ENCODE measurements around the gene SGPP2. TPM values are rescaled to one million over a fixed set of nuclear protein-coding genes. Genes with fewer than 3 reads are reported as not detected.

The SGPP2 gene
- total and polyA plus RNA-seq, 2 donors (not counting 3 experiments of a cell fraction or from before 2014, with no cell fraction given): not detected

DNA sequence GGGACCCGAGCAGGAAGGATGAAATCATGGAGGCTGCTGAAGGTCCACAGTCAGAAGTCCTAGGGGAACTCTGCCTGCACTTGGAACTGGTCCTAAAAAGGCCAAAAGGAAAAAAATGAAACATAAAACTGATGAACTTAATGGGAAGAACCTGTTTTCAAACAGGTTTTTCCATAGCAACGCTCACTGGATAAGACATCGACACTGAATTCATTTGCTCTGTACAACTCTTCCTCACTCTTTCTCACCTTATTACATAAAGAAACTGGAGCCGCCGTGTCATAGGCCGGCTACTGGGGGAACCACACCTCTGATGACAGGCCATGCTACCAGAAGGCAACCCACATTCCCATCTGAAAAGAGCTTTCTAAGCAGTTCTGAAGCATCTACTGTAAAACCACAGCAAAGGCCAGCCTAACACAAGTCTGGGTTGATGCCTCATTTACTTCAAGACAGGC lies 147.9 kb downstream of the SGPP2 start:
- no peak for FAIRE-seq
- intact Hi-C loops (cut with micrococcal nuclease) (no loop called here), dilution Hi-C loops (cut with MboI; ENCODE audit: extremely low pct_ligation_motif_present, low sequenced_read_pairs) (no loop called here)
- CTCF ChIA-PET: interaction anchor here (1.2 kb wide), 1 partner anchor 254 kb away, joined by 3 read pairs; no protein-coding TSS in a partner anchor
- Histone ChIP-seq H3K27me3 (ENCODE audit: control insufficient read depth in 2 of 2, insufficient read depth in 2 of 2, low read length in 2 of 2) (no peaks in the 10 kb centered on the region), H4K20me1 (replicated peaks; ENCODE audit: control insufficient read depth, extremely low read depth, insufficient read depth, low read length) (no peaks in the 10 kb centered on the region), H3K4me1 (ENCODE audit: control insufficient read depth, extremely low read depth, insufficient read depth, low read length) (peaks cover 10% of the 10 kb centered on the region), H2AFZ (ENCODE audit: low read depth, low read length) (no peak overlapping the region), H3K79me2 (ENCODE audit: control insufficient read depth, insufficient read depth, low read length) (peaks cover under 1% of the 10 kb centered on the region), H3K36me3 (ENCODE audit: control insufficient read depth in 2 of 2, extremely low read depth in 1 of 2, insufficient read depth in 2 of 2, low read length in 2 of 2) (peaks cover 0 to 3% of the 10 kb centered on the region in 2 experiments), H3K27ac (ENCODE audit: insufficient read depth, low read depth, low read length) (no peak overlapping the region), H3K9ac (replicated peaks; ENCODE audit: extremely low read depth, insufficient read depth, low read length) (no peak overlapping the region), H3K4me3 (replicated peaks in 1 of 3; ENCODE audit: insufficient read depth in 1 of 3, low read depth in 1 of 3, low read length in 3 of 3) (no peak overlapping the region), H3K9me1 (replicated peaks; ENCODE audit: control insufficient read depth, extremely low read depth, insufficient read depth, low read length) (no peaks in the 10 kb centered on the region), H3K9me3 (replicated peaks; ENCODE audit: control insufficient read depth, insufficient read depth, low read length) (no peaks in the 10 kb centered on the region), H3K4me2 (ENCODE audit: insufficient read depth, low read length) (no peak overlapping the region)
- DNase-seq (ENCODE audit: low read depth, low spot score): no peak
- no TSS peak for BruUV-seq (replicated peaks)
- TF ChIP-seq, protein P1, sequence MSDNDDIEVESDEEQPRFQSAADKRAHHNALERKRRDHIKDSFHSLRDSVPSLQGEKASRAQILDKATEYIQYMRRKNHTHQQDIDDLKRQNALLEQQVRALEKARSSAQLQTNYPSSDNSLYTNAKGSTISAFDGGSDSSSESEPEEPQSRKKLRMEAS (IDR thresholded peaks at IDR 0.05; ENCODE audit: insufficient read depth, insufficient read length): no peak
- TF ChIP-seq POLR2AphosphoS5 (IDR thresholded peaks at IDR 0.05; ENCODE audit: insufficient read depth, low read depth, low read length) (no peak), FOS (IDR thresholded peaks at IDR 0.05; ENCODE audit: borderline replicate concordance, insufficient read depth, low read length) (no peak), GATA2 (IDR thresholded peaks at IDR 0.05; ENCODE audit: insufficient read depth, insufficient read length, low read depth, low read length) (no peak), POLR2A (IDR thresholded peaks at IDR 0.05; ENCODE audit: low read depth, low read length) (no peak), EZH2 (IDR thresholded peaks at IDR 0.05; ENCODE audit: borderline replicate concordance, low read depth, low read length, severe bottlenecking) (no peak), JUN (IDR thresholded peaks at IDR 0.05; ENCODE audit: borderline replicate concordance, insufficient read depth, insufficient read length, low read depth) (no peak)
- TF ChIP-seq, protein P2, sequence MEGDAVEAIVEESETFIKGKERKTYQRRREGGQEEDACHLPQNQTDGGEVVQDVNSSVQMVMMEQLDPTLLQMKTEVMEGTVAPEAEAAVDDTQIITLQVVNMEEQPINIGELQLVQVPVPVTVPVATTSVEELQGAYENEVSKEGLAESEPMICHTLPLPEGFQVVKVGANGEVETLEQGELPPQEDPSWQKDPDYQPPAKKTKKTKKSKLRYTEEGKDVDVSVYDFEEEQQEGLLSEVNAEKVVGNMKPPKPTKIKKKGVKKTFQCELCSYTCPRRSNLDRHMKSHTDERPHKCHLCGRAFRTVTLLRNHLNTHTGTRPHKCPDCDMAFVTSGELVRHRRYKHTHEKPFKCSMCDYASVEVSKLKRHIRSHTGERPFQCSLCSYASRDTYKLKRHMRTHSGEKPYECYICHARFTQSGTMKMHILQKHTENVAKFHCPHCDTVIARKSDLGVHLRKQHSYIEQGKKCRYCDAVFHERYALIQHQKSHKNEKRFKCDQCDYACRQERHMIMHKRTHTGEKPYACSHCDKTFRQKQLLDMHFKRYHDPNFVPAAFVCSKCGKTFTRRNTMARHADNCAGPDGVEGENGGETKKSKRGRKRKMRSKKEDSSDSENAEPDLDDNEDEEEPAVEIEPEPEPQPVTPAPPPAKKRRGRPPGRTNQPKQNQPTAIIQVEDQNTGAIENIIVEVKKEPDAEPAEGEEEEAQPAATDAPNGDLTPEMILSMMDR (IDR thresholded peaks at IDR 0.05; ENCODE audit: extremely low read depth in 1 of 2, insufficient read depth in 1 of 2, low read depth in 1 of 2, low read length in 2 of 2): no peak
- POLR2A ChIA-PET: no interaction called here
